Muscle layer of duodenum (tissue), 2 donors: Measurements from ENCODE around the gene RPL29.

ENCODE experiments used
- H3K27ac ChIP-seq: one replicate; pipeline ENCODE4 v1.7.0; 2013; ENCODE audit warnings: mild to moderate bottlenecking, low read length
- H3K27me3 ChIP-seq: one replicate; pipeline ENCODE4 v1.7.0; 2013; ENCODE audit warnings: low read depth, mild to moderate bottlenecking, control low read depth, low read length
- H3K36me3 ChIP-seq, 2 donors: one replicate each; pipeline ENCODE4 v1.7.0; 2013; ENCODE audit warnings: low read length in 2 of 2, control low read depth in 1 of 2, mild to moderate bottlenecking in 1 of 2; ENCODE audit not compliant: insufficient read depth in 2 of 2, control insufficient read depth in 1 of 2
- H3K4me1 ChIP-seq, 2 donors: one replicate each; pipeline ENCODE4 v1.7.0; 2013; ENCODE audit warnings: low read length in 2 of 2, mild to moderate bottlenecking in 2 of 2, control low read depth in 1 of 2, moderate library complexity in 1 of 2; ENCODE audit not compliant: insufficient read depth in 2 of 2, control insufficient read depth in 1 of 2
- H3K4me3 ChIP-seq, 2 donors: one replicate each; pipeline ENCODE4 v1.7.0; 2013; ENCODE audit warnings: low read length in 2 of 2, low read depth in 1 of 2, mild to moderate bottlenecking in 1 of 2
- H3K9me3 ChIP-seq, 2 donors: one replicate each; pipeline ENCODE4 v1.7.0; 2013; ENCODE audit warnings: low read length in 2 of 2, control low read depth in 1 of 2, mild to moderate bottlenecking in 1 of 2; ENCODE audit not compliant: control insufficient read depth in 1 of 2
- donor health status: healthy.

RPL29 gene

DNA sequence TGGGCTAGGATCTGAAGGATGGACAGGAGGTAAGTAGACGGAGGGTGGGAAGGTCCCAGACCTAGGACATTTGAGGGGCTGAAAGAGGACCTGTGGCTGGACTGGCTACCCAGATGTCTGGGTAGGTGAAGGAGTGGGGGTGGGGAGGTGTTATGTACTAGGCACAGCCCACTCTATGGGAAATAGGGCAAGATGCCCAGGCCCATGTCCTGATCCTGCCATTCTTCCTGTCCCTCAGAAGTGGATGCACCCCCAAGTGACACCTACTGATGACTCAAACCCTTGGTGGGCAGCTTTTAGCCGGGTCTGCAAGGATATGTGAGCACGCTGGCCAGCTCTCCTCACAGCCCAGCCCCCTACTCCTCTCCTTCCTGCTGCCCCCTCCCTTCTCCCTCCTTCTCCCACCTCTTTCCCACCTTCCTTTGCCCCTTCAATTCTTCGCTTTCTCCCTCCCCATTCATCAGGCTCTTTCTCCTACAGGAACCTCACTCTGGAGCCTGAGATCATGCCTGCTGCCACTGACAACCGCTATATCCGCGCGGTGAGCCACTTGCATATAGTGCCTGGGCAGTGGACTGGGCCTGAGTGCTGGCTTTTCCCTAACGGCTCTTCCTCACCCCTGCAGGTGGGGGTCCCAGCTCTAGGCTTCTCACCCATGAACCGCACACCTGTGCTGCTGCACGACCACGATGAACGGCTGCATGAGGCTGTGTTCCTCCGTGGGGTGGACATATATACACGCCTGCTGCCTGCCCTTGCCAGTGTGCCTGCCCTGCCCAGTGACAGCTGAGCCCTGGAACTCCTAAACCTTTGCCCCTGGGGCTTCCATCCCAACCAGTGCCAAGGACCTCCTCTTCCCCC lies 7.2 kb downstream of the RPL29 start:
- Histone ChIP-seq H3K36me3 (peaks cover 7 to 18% of the 10 kb centered on the region in 2 donors), H3K4me1 (peaks cover 0 to 14% of the 10 kb centered on the region in 2 donors), H3K4me3 (no peak overlapping the region), H3K27ac (no peak overlapping the region), H3K9me3 (no peaks in the 10 kb centered on the region), H3K27me3 (no peaks in the 10 kb centered on the region)

DNA sequence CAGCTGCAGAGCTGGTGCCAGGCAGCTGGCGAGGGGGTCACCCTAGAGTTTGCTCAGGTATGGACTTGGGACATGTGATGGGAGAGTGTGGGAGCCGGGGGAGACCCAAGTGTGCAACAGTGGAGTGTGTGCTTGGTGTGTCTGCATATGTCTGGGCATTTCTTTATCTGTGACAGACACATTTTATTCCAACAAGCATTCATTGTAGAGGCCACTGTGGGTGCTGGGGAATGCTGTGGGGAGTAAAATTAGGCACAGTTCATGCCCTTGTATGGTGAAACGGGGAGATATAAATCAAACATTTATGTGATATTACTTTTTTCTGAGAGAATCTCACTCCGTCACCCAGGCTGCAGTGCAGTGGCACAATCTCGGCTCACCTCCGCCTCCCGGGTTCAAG lies 8.1 kb downstream of the RPL29 start:
- H3K4me1 ChIP-seq: peaks cover 3 to 17% of the 10 kb centered on the region in 2 donors
- peaks cover 4 to 9% of the 10 kb centered on the region in 2 donors for H3K36me3 ChIP-seq
- H3K27ac ChIP-seq: no peak overlapping the region
- no peak overlapping the region for H3K4me3 ChIP-seq
- H3K27me3 ChIP-seq: no peaks in the 10 kb centered on the region
- H3K9me3 ChIP-seq: no peaks in the 10 kb centered on the region

DNA sequence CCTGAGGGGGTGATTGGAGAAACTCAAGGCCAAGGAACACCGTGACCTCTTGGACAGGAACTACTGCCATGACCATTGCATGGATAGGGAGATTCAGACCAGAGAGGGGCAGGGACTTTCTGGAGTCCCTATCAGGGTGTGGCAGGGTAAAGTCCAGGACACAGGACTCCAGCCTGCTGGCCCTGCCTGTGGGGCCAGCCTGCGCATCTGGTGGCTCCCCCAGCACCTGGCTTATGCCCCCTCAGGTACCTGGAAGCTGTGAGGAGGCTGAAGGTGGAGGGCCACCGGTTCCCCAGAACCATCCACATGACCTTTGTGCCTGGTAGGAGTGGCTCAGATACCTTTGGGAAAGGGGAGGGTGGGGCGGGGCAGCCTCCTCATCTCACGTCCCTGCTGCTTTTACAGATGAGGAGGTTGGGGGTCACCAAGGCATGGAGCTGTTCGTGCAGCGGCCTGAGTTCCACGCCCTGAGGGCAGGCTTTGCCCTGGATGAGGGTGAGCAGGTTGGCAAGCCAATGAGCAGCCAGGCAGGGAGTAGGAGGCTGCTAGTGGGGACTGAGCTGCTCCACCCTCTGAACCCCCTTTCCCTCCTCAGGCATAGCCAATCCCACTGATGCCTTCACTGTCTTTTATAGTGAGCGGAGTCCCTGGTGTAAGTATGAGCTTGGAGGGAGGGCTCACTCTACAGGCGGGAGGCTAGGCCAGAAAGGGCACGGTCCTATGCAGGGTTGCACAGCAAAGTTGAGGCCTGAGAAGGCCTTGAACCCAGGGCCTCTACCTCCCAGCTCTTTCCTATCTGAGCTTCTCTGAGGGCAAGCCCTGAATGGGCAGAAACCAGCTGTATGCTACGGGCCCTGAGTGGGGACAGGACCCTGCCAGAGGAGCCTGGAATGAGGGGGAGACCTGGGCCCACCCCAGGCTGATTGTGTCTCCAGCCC lies 9.4 kb downstream of the RPL29 start:
- Histone ChIP-seq H3K27ac (no peak overlapping the region), H3K27me3 (no peaks in the 10 kb centered on the region), H3K9me3 (no peaks in the 10 kb centered on the region), H3K36me3 (no peaks in the 10 kb centered on the region), H3K4me1 (peaks cover 6 to 24% of the 10 kb centered on the region in 2 donors), H3K4me3 (no peak overlapping the region)

DNA sequence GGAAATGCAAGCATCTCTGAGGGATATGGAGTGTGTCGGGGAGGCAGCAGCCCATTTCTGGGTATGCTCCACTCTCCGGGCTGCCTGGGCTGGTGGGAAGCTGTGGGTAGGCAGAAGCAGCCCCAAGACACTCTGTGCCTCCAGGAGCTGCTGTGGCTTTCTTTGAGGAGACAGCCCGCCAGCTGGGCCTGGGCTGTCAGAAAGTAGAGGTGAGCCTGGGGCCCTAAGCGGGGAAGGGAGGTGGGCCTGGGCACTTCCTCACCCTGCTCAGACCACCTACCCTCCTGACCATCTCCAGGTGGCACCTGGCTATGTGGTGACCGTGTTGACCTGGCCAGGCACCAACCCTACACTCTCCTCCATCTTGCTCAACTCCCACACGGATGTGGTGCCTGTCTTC lies 10.6 kb downstream of the RPL29 start:
- Histone ChIP-seq H3K27ac (no peak overlapping the region), H3K36me3 (peaks cover 0 to 5% of the 10 kb centered on the region in 2 donors), H3K4me1 (peaks cover 6 to 24% of the 10 kb centered on the region in 2 donors), H3K4me3 (no peak overlapping the region), H3K9me3 (no peaks in the 10 kb centered on the region), H3K27me3 (no peaks in the 10 kb centered on the region)

DNA sequence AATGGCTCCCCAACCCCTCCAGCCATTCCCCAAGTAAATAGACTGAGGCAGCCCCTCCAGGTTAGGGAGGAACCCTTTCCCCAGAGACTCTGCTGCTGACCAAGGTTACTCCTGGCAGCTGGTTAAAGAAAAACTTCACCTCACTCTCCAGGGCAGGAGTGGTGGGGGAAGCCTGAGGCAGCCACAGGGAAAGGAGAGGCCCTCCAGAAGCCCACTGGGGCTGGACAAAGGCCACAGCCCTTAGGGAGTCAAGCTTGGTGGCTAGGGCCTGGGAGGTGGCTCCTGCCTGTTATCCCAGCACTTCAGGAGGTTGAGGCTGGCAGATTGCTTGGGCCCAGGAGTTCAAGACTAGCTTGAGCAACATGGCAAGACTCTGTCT lies 11.4 kb downstream of the RPL29 start:
- Histone ChIP-seq H3K36me3 (peaks cover 0 to 5% of the 10 kb centered on the region in 2 donors), H3K4me3 (peak overlapping the region in 1 of 2 donors; percentile 71), H3K27me3 (no peaks in the 10 kb centered on the region), H3K27ac (peak overlapping the region; percentile 96), H3K4me1 (peaks cover 6 to 20% of the 10 kb centered on the region in 2 donors), H3K9me3 (no peaks in the 10 kb centered on the region)

DNA sequence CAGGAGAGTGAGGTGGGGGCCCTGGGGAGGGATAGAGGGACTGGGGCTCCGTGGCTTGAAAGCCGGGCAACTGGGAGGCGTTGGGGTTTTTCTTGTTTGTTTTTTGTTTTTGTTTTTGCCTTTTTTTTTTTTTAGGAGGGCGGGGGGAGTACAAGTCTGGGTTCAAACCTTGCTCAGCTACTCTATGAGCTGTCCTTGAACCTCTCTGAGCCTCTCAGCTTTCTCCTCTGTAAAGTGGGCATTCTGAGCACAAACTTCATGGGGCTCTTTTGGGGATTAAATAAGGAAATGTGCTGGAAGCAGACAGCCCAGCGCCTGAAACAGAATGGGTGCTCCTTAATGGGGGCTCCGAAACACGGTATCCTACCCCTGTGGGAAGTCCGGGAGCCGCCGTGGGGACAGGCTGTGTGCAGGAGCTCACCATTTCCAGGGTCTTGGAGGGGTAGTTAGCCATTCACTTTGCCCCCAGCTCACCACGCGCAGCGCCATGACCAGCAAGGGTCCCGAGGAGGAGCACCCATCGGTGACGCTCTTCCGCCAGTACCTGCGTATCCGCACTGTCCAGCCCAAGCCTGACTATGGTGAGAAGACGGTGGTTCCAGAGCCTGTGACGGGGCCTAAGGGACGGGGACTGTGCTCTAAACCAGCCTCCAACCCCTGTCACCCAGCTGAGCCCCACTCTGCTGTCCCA lies 12.0 kb downstream of the RPL29 start:
- Histone ChIP-seq H3K27me3 (no peaks in the 10 kb centered on the region), H3K4me3 (peak overlapping the region; percentile 71 to 83), H3K4me1 (peaks cover 6 to 19% of the 10 kb centered on the region in 2 donors), H3K27ac (peak overlapping the region; percentile 96), H3K36me3 (peaks cover 0 to 5% of the 10 kb centered on the region in 2 donors), H3K9me3 (no peaks in the 10 kb centered on the region)

DNA sequence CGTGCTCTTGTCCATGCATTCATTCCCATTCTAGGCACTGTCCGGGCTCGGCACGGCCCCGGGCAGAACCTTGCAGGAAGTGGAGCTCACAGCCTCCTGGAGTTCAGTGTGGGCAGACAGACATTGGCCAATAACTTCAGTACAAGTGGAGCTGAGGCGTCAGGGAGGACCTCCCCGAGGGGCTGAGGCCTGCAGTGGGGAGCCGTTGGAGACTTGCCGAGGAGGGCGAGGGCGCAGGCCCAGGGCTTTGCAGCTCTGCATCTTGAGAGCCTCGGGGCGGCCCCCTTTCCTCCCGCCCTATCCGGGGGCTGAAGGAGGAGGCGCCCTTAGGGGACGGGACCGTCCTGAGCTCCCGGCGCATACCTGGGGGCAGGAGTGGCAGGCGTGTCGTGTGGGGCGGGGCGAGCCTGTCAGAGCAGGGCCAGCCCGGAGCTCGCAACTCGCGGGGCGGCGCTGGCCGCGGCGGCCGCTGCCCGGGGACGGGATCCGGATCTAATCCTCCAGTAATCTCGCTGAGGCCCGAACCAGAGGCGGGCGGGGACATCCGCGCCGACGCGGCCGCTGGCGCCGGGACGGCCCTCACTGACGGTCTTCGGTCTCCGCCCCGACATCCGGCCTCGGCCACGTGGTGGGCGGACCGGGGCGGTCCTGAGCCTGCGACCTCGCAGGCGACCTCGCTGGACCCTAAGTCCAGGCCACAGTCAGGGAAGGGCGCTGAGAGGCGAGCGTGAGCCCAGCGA lies 12.7 kb downstream of the RPL29 start, which contains the start of gene ACY1:
TSS of gene ACY1 (plus strand) at position 698 of the 740 bp plus-strand sequence. CDS start 530 bp downstream, outside the sequence.
- Histone ChIP-seq H3K9me3 (no peaks in the 10 kb centered on the region), H3K27me3 (no peaks in the 10 kb centered on the region), H3K36me3 (peaks cover 0 to 5% of the 10 kb centered on the region in 2 donors)

DNA sequence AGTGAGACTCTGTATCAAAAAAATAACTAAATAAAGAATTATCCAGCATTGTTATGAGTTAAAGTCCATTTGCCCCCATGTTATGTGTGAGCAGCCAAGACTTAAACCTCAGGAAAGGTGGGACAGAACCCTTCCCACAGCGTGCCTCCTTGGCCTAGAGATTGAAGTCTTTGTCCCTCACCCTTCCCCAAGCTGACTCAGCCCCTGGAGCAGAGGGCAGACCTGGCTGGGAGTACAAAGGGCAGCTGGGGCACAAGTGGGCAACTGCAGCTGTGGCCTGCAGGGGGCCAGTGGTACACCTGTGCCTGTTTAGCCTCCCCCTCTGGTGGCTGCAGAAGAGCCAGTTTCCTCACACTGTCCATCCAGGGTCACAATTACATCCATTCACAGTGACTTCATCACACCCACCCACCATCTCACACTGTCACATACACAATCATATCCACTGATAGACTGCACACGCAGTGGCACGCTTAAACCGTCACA lies 13.3 kb downstream of the RPL29 start:
- Histone ChIP-seq H3K4me3 (peak overlapping the region; percentile 71 to 83), H3K4me1 (peaks cover 6 to 19% of the 10 kb centered on the region in 2 donors), H3K36me3 (peaks cover 0 to 5% of the 10 kb centered on the region in 2 donors), H3K27me3 (no peaks in the 10 kb centered on the region), H3K9me3 (no peaks in the 10 kb centered on the region), H3K27ac (peak overlapping the region; percentile 96)

More for the DNA sequence above, 12.7 kb downstream of the RPL29 start, which contains the start of gene ACY1:
- peaks cover 6 to 19% of the 10 kb centered on the region in 2 donors for H3K4me1 ChIP-seq
- H3K4me3 ChIP-seq: peak within 1 kb of the TSS; percentile 71 to 83
- peak within 1 kb of the TSS; percentile 96 for H3K27ac ChIP-seq

DNA sequence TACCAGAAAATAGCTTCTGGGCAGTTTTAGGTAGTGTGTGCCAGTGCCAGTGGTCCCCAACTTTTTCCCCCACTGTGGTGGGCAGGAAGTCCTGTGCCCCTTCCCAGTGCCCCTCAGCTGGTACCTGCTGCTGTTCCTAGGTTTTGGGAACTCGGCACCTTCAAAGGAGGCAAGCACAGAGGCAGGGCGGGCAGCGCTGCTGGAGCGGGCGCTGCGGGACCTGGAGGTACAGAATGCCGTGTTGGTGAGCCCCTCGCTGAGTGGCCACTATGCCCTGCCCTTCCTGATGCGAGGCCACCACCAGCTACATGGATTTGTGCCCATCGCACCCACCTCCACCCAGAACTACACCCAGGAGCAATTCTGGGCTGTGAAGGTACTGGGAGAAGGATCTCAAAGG lies 15.4 kb downstream of the RPL29 start:
- Histone ChIP-seq H3K4me1 (peaks cover 13 to 28% of the 10 kb centered on the region in 2 donors), H3K9me3 (no peaks in the 10 kb centered on the region), H3K27ac (no peak overlapping the region), H3K4me3 (no peak overlapping the region), H3K27me3 (no peaks in the 10 kb centered on the region), H3K36me3 (peaks cover 0 to 5% of the 10 kb centered on the region in 2 donors)

DNA sequence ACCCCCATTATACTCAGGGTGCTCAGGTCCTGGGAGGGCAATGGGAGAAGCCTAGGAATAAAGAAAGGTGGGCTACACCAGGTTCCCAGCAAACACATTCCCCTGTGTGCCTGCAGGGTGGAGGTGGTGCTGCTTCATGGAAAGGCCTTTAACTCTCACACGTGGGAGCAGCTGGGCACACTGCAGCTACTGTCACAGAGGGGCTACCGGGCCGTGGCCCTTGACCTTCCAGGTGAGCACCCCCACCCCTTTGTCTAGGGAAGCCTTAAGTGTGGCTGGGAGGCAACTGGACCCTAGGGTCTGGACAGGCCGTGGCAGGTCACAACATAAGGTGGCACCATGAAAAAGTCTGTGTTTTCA lies 17.6 kb downstream of the RPL29 start:
- Histone ChIP-seq H3K27ac (no peak overlapping the region), H3K9me3 (no peaks in the 10 kb centered on the region), H3K4me1 (peaks cover 19 to 28% of the 10 kb centered on the region in 2 donors), H3K4me3 (no peak overlapping the region), H3K36me3 (peaks cover 0 to 5% of the 10 kb centered on the region in 2 donors), H3K27me3 (no peaks in the 10 kb centered on the region)
